HEK293 (cell line): ENCODE data around the gene KCNAB1.
A peak's percentile ranks its signal among the peaks of the same experiment; 100 is the strongest.

Experiments
- GLIS2 ChIP-seq: fragments of 450-650 bp; formaldehyde crosslinking; IDR thresholded peaks from 2 replicates; pipeline ENCODE4 v1.5.1; 2016; ENCODE audit warnings: missing biosample characterization, missing genetic modification characterization
- ZBTB21 ChIP-seq: fragments of 450-650 bp; formaldehyde crosslinking; IDR thresholded peaks from 2 replicates; pipeline ENCODE4 v1.5.1; 2017; ENCODE audit warnings: missing biosample characterization, missing genetic modification characterization
- ZBTB6 ChIP-seq: fragments of 450-650 bp; formaldehyde crosslinking; IDR thresholded peaks from 2 replicates; pipeline ENCODE4 v1.5.1; 2017; ENCODE audit warnings: missing biosample characterization, missing genetic modification characterization
- ZFHX2 ChIP-seq: fragments of 450-650 bp; formaldehyde crosslinking; conservative IDR thresholded peaks from 2 replicates; pipeline ENCODE4 v1.5.1; 2016; ENCODE audit warnings: missing biosample characterization, missing genetic modification characterization
- ZNF16 ChIP-seq: fragments of 450-650 bp; formaldehyde crosslinking; IDR thresholded peaks from 2 replicates; pipeline ENCODE4 v1.5.1; 2016; ENCODE audit warnings: low read depth, missing biosample characterization, missing genetic modification characterization
- ZNF18 ChIP-seq: fragments of 450-650 bp; formaldehyde crosslinking; IDR thresholded peaks from 2 replicates; pipeline ENCODE4 v1.5.1; 2016; ENCODE audit warnings: missing biosample characterization, missing genetic modification characterization
- ZNF280C ChIP-seq: fragments of 450-650 bp; formaldehyde crosslinking; IDR thresholded peaks from 2 replicates; pipeline ENCODE4 v1.5.1; 2016; ENCODE audit warnings: missing biosample characterization, missing genetic modification characterization
- ZNF280D ChIP-seq: fragments of 450-650 bp; formaldehyde crosslinking; IDR thresholded peaks from 2 replicates; pipeline ENCODE4 v1.5.1; 2016; ENCODE audit warnings: missing biosample characterization, missing genetic modification characterization
- ZNF302 ChIP-seq: fragments of 450-650 bp; formaldehyde crosslinking; IDR thresholded peaks from 2 replicates; pipeline ENCODE4 v1.5.1; 2016; ENCODE audit warnings: missing biosample characterization, missing genetic modification characterization, low read depth
- ZNF433 ChIP-seq: fragments of 450-650 bp; formaldehyde crosslinking; IDR thresholded peaks from 2 replicates; pipeline ENCODE4 v1.5.1; 2016; ENCODE audit warnings: missing biosample characterization, missing genetic modification characterization, low read depth
- ZNF473 ChIP-seq: fragments of 450-650 bp; formaldehyde crosslinking; IDR thresholded peaks from 2 replicates; pipeline ENCODE4 v1.5.1; 2017; ENCODE audit warnings: missing biosample characterization, missing genetic modification characterization
- ZNF514 ChIP-seq: fragments of 450-650 bp; formaldehyde crosslinking; IDR thresholded peaks from 2 replicates; pipeline ENCODE4 v1.5.1; 2016; ENCODE audit warnings: missing biosample characterization, missing genetic modification characterization
- ZNF560 ChIP-seq: fragments of 450-650 bp; formaldehyde crosslinking; IDR thresholded peaks from 2 replicates; pipeline ENCODE4 v1.5.1; 2017; ENCODE audit warnings: missing biosample characterization, missing genetic modification characterization, borderline replicate concordance
- ZNF585B ChIP-seq: fragments of 450-650 bp; formaldehyde crosslinking; IDR thresholded peaks from 2 replicates; pipeline ENCODE4 v1.5.1; 2016; ENCODE audit warnings: missing biosample characterization, missing genetic modification characterization
- ZNF596 ChIP-seq: fragments of 450-650 bp; IDR thresholded peaks from 2 replicates; pipeline ENCODE4 v1.5.0; 2018; ENCODE audit warnings: missing biosample characterization, mild to moderate bottlenecking, missing genetic modification characterization, moderate library complexity
- ZNF621 ChIP-seq: fragments of 450-650 bp; formaldehyde crosslinking; IDR thresholded peaks from 2 replicates; pipeline ENCODE4 v1.5.1; 2017; ENCODE audit warnings: missing biosample characterization, missing genetic modification characterization
- ZNF670 ChIP-seq: fragments of 450-650 bp; formaldehyde crosslinking; IDR thresholded peaks from 2 replicates; pipeline ENCODE4 v1.5.1; 2016; ENCODE audit warnings: missing biosample characterization, missing genetic modification characterization, low read depth
- ZNF707 ChIP-seq: fragments of 450-650 bp; formaldehyde crosslinking; IDR thresholded peaks from 2 replicates; pipeline ENCODE4 v1.5.1; 2016; ENCODE audit warnings: missing biosample characterization, missing genetic modification characterization
- ZNF785 ChIP-seq: fragments of 450-650 bp; formaldehyde crosslinking; IDR thresholded peaks from 2 replicates; pipeline ENCODE4 v1.5.1; 2016; ENCODE audit warnings: missing biosample characterization, missing genetic modification characterization
- ZNF843 ChIP-seq: fragments of 450-650 bp; formaldehyde crosslinking; IDR thresholded peaks from 2 replicates; pipeline ENCODE4 v1.5.1; 2016; ENCODE audit warnings: missing biosample characterization, missing genetic modification characterization
- ZSCAN5A ChIP-seq: fragments of 450-650 bp; formaldehyde crosslinking; IDR thresholded peaks from 2 replicates; pipeline ENCODE4 v1.5.1; 2016; ENCODE audit warnings: missing biosample characterization, missing genetic modification characterization
- TF ChIP-seq, protein P1 (sequence below): fragments of 450-650 bp; formaldehyde crosslinking; IDR thresholded peaks from 2 replicates; pipeline ENCODE4 v1.5.1; 2016; ENCODE audit warnings: missing biosample characterization, missing genetic modification characterization
- TF ChIP-seq, protein P2 (sequence below): fragments of 450-650 bp; formaldehyde crosslinking; IDR thresholded peaks from 2 replicates; pipeline ENCODE4 v1.5.1; 2016; ENCODE audit warnings: missing biosample characterization, missing genetic modification characterization
- TF ChIP-seq, protein P3 (sequence below): fragments of 450-650 bp; formaldehyde crosslinking; IDR thresholded peaks from 2 replicates; pipeline ENCODE4 v1.5.1; 2017; ENCODE audit warnings: missing biosample characterization, missing genetic modification characterization

Gene KCNAB1

DNA sequence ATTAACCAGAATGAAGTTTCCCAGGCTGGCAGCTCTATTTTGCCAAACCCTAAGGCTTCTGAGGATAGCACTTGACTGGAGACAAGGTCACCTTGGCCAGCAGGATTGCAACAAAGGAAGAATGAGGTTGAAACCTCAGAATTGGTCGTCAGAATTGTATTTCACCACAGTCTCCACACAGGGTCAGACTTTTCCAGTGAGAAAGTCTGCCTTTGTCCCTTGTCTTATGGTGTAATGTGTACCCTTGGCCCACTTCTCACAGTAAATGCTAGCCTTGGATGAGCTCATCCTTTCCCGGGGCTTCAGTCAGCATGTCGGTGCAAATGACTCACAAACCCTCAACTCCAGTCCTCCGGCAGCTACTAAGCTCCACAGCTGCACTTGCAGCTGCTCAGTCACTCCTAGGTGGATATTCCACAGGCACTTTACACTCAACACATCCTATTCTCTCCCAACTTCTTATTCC lies 414.8 kb downstream of the KCNAB1 start (continued):
- TF ChIP-seq, protein P1, sequence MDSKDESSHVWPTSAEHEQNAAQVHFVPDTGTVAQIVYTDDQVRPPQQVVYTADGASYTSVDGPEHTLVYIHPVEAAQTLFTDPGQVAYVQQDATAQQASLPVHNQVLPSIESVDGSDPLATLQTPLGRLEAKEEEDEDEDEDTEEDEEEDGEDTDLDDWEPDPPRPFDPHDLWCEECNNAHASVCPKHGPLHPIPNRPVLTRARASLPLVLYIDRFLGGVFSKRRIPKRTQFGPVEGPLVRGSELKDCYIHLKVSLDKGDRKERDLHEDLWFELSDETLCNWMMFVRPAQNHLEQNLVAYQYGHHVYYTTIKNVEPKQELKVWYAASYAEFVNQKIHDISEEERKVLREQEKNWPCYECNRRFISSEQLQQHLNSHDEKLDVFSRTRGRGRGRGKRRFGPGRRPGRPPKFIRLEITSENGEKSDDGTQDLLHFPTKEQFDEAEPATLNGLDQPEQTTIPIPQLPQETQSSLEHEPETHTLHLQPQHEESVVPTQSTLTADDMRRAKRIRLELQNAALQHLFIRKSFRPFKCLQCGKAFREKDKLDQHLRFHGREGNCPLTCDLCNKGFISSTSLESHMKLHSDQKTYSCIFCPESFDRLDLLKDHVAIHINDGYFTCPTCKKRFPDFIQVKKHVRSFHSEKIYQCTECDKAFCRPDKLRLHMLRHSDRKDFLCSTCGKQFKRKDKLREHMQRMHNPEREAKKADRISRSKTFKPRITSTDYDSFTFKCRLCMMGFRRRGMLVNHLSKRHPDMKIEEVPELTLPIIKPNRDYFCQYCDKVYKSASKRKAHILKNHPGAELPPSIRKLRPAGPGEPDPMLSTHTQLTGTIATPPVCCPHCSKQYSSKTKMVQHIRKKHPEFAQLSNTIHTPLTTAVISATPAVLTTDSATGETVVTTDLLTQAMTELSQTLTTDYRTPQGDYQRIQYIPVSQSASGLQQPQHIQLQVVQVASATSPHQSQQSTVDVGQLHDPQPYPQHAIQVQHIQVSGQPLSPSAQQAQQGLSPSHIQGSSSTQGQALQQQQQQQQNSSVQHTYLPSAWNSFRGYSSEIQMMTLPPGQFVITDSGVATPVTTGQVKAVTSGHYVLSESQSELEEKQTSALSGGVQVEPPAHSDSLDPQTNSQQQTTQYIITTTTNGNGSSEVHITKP (tag by site-specific recombination): peak; percentile 67
- TF ChIP-seq ZNF621 (tag by site-specific recombination) (no peak), ZNF785 (no peak), ZNF18 (tag by site-specific recombination) (no peak), GLIS2 (tag by site-specific recombination) (no peak), ZNF473 (no peak), ZSCAN5A (tag by site-specific recombination) (no peak), ZNF843 (tag by site-specific recombination) (peak; percentile 46; the same call in 1 of the 2 replicates), ZBTB21 (tag by site-specific recombination) (peak; percentile 59; the same call in 1 of the 2 replicates), ZFHX2 (no peak), ZNF585B (tag by site-specific recombination) (no peak), ZNF280C (tag by site-specific recombination) (no peak), ZNF560 (tag by site-specific recombination) (no peak), ZNF16 (tag by site-specific recombination) (no peak), ZNF280D (tag by site-specific recombination) (no peak), ZNF433 (tag by site-specific recombination) (no peak), ZNF302 (no peak), ZNF707 (no peak), ZBTB6 (tag by site-specific recombination) (no peak), ZNF670 (tag by site-specific recombination) (no peak), ZNF596 (tag by site-specific recombination) (no peak), ZNF514 (tag by site-specific recombination) (no peak)
- TF ChIP-seq, protein P2, sequence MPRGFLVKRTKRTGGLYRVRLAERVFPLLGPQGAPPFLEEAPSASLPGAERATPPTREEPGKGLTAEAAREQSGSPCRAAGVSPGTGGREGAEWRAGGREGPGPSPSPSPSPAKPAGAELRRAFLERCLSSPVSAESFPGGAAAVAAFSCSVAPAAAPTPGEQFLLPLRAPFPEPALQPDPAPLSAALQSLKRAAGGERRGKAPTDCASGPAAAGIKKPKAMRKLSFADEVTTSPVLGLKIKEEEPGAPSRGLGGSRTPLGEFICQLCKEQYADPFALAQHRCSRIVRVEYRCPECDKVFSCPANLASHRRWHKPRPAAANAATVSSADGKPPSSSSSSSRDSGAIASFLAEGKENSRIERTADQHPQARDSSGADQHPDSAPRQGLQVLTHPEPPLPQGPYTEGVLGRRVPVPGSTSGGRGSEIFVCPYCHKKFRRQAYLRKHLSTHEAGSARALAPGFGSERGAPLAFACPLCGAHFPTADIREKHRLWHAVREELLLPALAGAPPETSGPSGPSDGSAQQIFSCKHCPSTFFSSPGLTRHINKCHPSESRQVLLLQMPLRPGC: no peak
- TF ChIP-seq, protein P3, sequence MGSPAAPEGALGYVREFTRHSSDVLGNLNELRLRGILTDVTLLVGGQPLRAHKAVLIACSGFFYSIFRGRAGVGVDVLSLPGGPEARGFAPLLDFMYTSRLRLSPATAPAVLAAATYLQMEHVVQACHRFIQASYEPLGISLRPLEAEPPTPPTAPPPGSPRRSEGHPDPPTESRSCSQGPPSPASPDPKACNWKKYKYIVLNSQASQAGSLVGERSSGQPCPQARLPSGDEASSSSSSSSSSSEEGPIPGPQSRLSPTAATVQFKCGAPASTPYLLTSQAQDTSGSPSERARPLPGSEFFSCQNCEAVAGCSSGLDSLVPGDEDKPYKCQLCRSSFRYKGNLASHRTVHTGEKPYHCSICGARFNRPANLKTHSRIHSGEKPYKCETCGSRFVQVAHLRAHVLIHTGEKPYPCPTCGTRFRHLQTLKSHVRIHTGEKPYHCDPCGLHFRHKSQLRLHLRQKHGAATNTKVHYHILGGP: no peak
